ENCODE measurements around the gene TBC1D5.

The TBC1D5 gene

GRCh38 chr3:17301271-17301670 lies 441.2 kb downstream of the TBC1D5 start:
- TF ChIP-seq, protein P1, sequence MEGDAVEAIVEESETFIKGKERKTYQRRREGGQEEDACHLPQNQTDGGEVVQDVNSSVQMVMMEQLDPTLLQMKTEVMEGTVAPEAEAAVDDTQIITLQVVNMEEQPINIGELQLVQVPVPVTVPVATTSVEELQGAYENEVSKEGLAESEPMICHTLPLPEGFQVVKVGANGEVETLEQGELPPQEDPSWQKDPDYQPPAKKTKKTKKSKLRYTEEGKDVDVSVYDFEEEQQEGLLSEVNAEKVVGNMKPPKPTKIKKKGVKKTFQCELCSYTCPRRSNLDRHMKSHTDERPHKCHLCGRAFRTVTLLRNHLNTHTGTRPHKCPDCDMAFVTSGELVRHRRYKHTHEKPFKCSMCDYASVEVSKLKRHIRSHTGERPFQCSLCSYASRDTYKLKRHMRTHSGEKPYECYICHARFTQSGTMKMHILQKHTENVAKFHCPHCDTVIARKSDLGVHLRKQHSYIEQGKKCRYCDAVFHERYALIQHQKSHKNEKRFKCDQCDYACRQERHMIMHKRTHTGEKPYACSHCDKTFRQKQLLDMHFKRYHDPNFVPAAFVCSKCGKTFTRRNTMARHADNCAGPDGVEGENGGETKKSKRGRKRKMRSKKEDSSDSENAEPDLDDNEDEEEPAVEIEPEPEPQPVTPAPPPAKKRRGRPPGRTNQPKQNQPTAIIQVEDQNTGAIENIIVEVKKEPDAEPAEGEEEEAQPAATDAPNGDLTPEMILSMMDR (IDR thresholded peaks at IDR 0.05), result no peak

DNA sequence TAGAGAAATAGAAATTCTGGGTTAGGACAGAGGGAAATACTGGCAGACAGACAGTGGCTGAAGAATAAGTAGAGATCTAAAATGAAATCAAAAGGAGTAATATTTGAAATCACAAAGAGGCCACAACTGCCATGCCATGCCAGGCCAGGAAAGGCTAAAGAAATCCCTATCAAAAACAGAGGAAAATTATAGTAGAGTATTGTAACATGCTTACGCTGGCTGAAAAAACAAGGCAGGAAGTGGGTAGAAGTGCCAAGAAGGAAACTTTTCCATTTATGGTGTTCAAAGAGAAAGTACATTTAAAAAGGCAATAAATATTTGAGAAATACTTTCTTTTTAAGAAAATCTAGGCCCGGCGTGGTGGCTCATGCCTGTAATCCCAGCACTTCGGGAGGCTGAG lies 442.0 kb downstream of the TBC1D5 start:
- TF ChIP-seq, protein P1 (IDR thresholded peaks at IDR 0.05), result no peak

- TF ChIP-seq, protein P1 (IDR thresholded peaks at IDR 0.05), result no peak
These were observed 444.4 kb downstream of the TBC1D5 start for GRCh38 chr3:17298038-17298437.

DNA sequence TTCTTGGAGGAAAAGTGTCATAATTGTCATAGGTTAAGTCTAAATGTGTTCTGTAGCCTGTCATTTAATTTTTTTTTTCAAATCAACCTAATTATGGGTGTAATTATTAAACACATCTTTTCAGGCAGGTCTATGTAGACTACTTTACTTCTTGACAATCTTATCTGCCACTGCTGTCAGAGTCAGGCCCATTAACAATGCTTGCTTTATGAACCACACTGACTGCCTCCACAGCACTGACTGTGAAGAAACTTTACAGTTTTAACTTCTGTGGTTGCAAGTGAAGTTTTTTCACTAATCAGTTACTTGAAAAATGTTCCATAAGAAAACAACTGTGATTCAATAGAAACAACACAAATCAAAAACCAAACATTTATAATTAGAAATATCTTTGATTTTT lies 449.9 kb downstream of the TBC1D5 start:
- TF ChIP-seq, protein P1 (IDR thresholded peaks at IDR 0.05), result no peak

- TF ChIP-seq, protein P1 (IDR thresholded peaks at IDR 0.05), result no peak
These were observed 451.5 kb downstream of the TBC1D5 start for GRCh38 chr3:17290894-17291293.

DNA sequence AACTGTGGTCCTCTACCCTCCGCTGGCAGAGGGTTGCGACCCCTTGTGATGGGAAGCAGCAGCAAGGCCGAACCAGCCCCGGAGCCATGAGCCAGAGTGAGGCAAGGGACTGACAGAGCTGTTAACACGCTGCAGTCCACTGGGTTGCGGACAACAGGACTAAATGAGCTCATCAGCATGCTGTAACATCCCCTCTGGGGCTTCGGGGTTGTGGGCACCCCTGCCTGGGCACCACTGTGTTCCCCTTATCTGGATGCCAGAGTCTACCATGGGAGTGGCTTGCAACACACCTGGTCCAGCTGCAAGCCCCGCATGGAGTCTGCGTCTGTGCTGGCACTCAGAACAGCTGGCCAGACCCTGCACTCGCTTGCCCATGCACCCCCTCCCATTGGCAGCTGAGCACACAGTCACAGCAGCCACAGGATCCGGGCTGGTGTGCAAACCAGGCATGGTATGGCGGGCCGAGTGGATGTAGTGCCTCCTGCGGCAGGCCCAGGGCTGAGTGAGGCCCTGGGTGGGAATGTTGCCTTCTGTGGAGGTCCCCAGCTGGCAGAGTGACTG lies 453.5 kb downstream of the TBC1D5 start:
- TF ChIP-seq, protein P1 (IDR thresholded peaks at IDR 0.05), result no peak

DNA sequence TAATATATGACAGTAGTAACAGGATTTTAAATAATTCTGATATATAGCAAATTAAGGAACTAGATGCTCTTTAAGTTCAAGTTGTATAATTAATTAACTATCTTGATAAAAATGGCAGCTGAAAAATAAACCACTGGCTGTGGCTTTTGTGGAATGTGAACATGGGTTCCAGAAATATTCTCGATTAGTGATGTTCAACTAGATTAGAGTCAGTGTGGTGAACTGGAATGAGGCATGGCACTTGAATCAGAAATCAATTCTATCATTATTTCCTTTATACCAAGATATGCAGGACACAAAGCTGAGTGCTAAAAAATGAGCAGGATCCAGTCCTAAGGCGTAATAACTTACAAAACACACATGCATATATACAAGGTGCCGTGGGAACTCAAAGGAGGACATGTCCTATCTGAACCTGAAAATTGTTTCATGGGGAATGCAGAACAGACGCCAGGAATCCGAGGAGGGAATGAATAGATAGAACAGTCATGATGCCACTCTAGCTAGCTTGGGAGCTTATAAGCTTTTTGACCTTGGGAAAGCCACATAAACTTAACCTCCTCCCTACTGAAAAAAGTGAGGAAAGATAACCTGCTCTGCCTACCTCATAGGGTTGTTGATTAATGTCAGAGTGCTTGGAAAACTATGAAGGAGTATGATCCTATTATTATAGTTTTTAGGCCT lies 455.3 kb downstream of the TBC1D5 start:
- TF ChIP-seq, protein P1 (IDR thresholded peaks at IDR 0.05), result no peak

All from LNCAP (cell line).